PC-3 (cell line): ENCODE data around the gene NUAK1. TPM values are rescaled to one million over a fixed set of nuclear protein-coding genes. Genes with fewer than 3 reads are reported as not detected.

ENCODE experiments used
- ATAC-seq: fragments of 200-7000 bp; cut with Tn5 transposase; 2 replicates; pipeline ENCODE4 v1.9.1; 2020; ENCODE audit warnings: mild to moderate bottlenecking, moderate library complexity
- BruUV-seq: library from RNA; stranded (reverse); fragments of 400-500 nt; replicated peaks from 2 replicates; lab custom pipeline; 2021; lab: Mats Ljungman, UMichigan
- CTCF ChIA-PET: fragments of 300-600 bp; sonication (Branson Sonifier 250); formaldehyde crosslinking; loops from one replicate; lab custom pipeline; 2022; ENCODE audit warnings: antibody characterized with exemption; lab: Charles Lee
- POLR2A ChIA-PET: fragments of 300-600 bp; sonication (Branson Sonifier 250); formaldehyde crosslinking; loops from one replicate; lab custom pipeline; 2022; ENCODE audit warnings: antibody characterized with exemption; ENCODE audit not compliant: unreplicated experiment; lab: Charles Lee
- DNase-seq: peaks from one replicate; pipeline ENCODE4 v3.0.0-alpha.2; 2015
- H2AFZ ChIP-seq: fragments of 300-600 bp; sonication (generic); 2 replicates; pipeline ENCODE4 v1.6.0; 2016; ENCODE audit warnings: antibody characterized with exemption, low read length
- H3F3A ChIP-seq: fragments of 300-600 bp; sonication (generic); one replicate; pipeline ENCODE4 v1.6.0; 2017; ENCODE audit warnings: antibody characterized with exemption, low read length, control low read depth, mild to moderate bottlenecking; ENCODE audit not compliant: unreplicated experiment
- H3K27ac ChIP-seq: fragments of 300-600 bp; sonication (generic); 2 replicates; pipeline ENCODE4 v1.5.1; 2016; ENCODE audit warnings: mild to moderate bottlenecking, low read length
- H3K27me3 ChIP-seq: fragments of 300-600 bp; sonication (generic); 2 replicates; pipeline ENCODE4 v1.6.1; 2016; ENCODE audit warnings: low read length, mixed read lengths
- H3K36me3 ChIP-seq: fragments of 300-600 bp; sonication (generic); 2 replicates; pipeline ENCODE4 v1.6.1; 2016; ENCODE audit warnings: low read depth, mixed run types, low read length, mixed read lengths
- H3K4me1 ChIP-seq: fragments of 300-600 bp; sonication (generic); 2 replicates; pipeline ENCODE4 v1.5.1; 2016; ENCODE audit warnings: low read length; ENCODE audit not compliant: insufficient read depth
- H3K4me2 ChIP-seq: fragments of 300-600 bp; sonication (generic); 2 replicates; pipeline ENCODE4 v1.6.0; 2016; ENCODE audit warnings: low read length
- H3K4me3 ChIP-seq: fragments of 300-600 bp; sonication (generic); 2 replicates; pipeline ENCODE4 v1.5.1; 2016; ENCODE audit warnings: mild to moderate bottlenecking, low read length, mixed read lengths
- H3K79me2 ChIP-seq: fragments of 300-600 bp; sonication (generic); 2 replicates; pipeline ENCODE4 v1.6.1; 2017; ENCODE audit warnings: low read length, mixed read lengths
- H3K9ac ChIP-seq: fragments of 300-600 bp; sonication (generic); 2 replicates; pipeline ENCODE4 v1.6.0; 2016; ENCODE audit warnings: mild to moderate bottlenecking, low read length
- H3K9me2 ChIP-seq: fragments of 300-600 bp; sonication (generic); replicated peaks from 2 replicates; pipeline ENCODE4 v1.6.1; 2016; ENCODE audit warnings: mixed run types, low read length, mixed read lengths
- H3K9me3 ChIP-seq: fragments of 300-600 bp; sonication (generic); 2 replicates; pipeline ENCODE4 v1.6.1; 2016; ENCODE audit warnings: low read length, mixed read lengths
- H4K20me1 ChIP-seq: fragments of 300-600 bp; sonication (generic); 2 replicates; pipeline ENCODE4 v1.6.1; 2016; ENCODE audit warnings: low read length, mixed read lengths
- CTCF ChIP-seq: fragments of 300-600 bp; sonication (generic); conservative IDR thresholded peaks from 2 replicates; pipeline ENCODE4 v1.5.1; 2017; ENCODE audit warnings: antibody characterized with exemption, low read depth, mild to moderate bottlenecking, low read length
- EZH2 ChIP-seq: fragments of 300-600 bp; sonication (generic); IDR thresholded peaks from one replicate; pipeline ENCODE4 v1.6.1; 2017; ENCODE audit warnings: antibody characterized with exemption, mild to moderate bottlenecking, low read length; ENCODE audit not compliant: unreplicated experiment
- EZH2phosphoT487 ChIP-seq: fragments of 300-600 bp; sonication (generic); IDR thresholded peaks from 2 replicates; pipeline ENCODE4 v1.6.1; 2018; ENCODE audit warnings: mild to moderate bottlenecking, antibody characterized with exemption, low read length, borderline replicate concordance
- intact Hi-C: fragments of 100-400 bp; cut with micrococcal nuclease; formaldehyde crosslinking; loops from 2 replicates; pipeline ENCODE4 v1.9.0; 2023
- total RNA-seq: library from RNA; depleted of rRNA; stranded (reverse); fragments of >200 nt; gene quantifications from 2 replicates; pipeline ENCODE4 v1.2.3, GENCODE V29; 2014

Gene NUAK1
- total RNA-seq, 1 experiment from 2014 or later: 9.8 TPM

- Histone ChIP-seq H3K4me2 (no peak overlapping the region), H3K79me2 (no peaks in the 10 kb centered on the region), H4K20me1 (no peaks in the 10 kb centered on the region), H3K27me3 (no peaks in the 10 kb centered on the region), H3K4me1 (peaks cover 12% of the 10 kb centered on the region), H3K4me3 (no peak overlapping the region), H3K9me2 (no peaks in the 10 kb centered on the region), H3K9me3 (no peaks in the 10 kb centered on the region), H3K36me3 (no peaks in the 10 kb centered on the region), H3K9ac (no peak overlapping the region), H3K27ac (no peak overlapping the region), H2AFZ (no peak overlapping the region), H3F3A (no peaks in the 10 kb centered on the region)
- intact Hi-C loops: no loop called here
- ChIA-PET CTCF (no interaction called here), POLR2A (no interaction called here)
- no peak for TF ChIP-seq EZH2phosphoT487
- no peak for TF ChIP-seq EZH2
- TF ChIP-seq CTCF: no peak
- BruUV-seq: no TSS peak
- ATAC-seq: no peak
- DNase-seq: no peak
Observed at GRCh38 chr12:106039242-106039641, 99.5 kb downstream of the NUAK1 start.

GRCh38 chr12:106037524-106038298 is 101.0 kb downstream of the NUAK1 start:
- Histone ChIP-seq H2AFZ (no peak overlapping the region), H3K9me3 (no peaks in the 10 kb centered on the region), H3K9ac (no peak overlapping the region), H3K4me3 (no peak overlapping the region), H3K4me2 (no peak overlapping the region), H3K27me3 (no peaks in the 10 kb centered on the region), H3F3A (no peaks in the 10 kb centered on the region), H3K9me2 (no peaks in the 10 kb centered on the region), H3K36me3 (no peaks in the 10 kb centered on the region), H4K20me1 (no peaks in the 10 kb centered on the region), H3K79me2 (no peaks in the 10 kb centered on the region), H3K27ac (no peak overlapping the region), H3K4me1 (peaks cover 16% of the 10 kb centered on the region)
- no TSS peak for BruUV-seq
- intact Hi-C loops: no loop called here
- DNase-seq (no peak), ATAC-seq (no peak)
- ChIA-PET POLR2A (no interaction called here), CTCF (no interaction called here)
- TF ChIP-seq CTCF (no peak), EZH2phosphoT487 (no peak), EZH2 (no peak)

GRCh38 chr12:106035421-106035820 is 103.3 kb downstream of the NUAK1 start:
- TF ChIP-seq EZH2 (no peak), CTCF (no peak), EZH2phosphoT487 (no peak)
- no peaks in the 10 kb centered on the region for H4K20me1 ChIP-seq
- H3K4me3 ChIP-seq: no peak overlapping the region
- H3K4me2 ChIP-seq: no peak overlapping the region
- no peak overlapping the region for H3K27ac ChIP-seq
- no peaks in the 10 kb centered on the region for H3K79me2 ChIP-seq
- intact Hi-C loops: loop anchor here (1.0 kb wide), 1 partner anchor 101 kb away; no protein-coding TSS in a partner anchor
- BruUV-seq: no TSS peak
- H3K36me3 ChIP-seq: no peaks in the 10 kb centered on the region
- CTCF ChIA-PET: no interaction called here
- ATAC-seq: peak; percentile 48
- H3K9me3 ChIP-seq: no peaks in the 10 kb centered on the region
- H3K4me1 ChIP-seq: peaks cover 28% of the 10 kb centered on the region
- H3K9ac ChIP-seq: no peak overlapping the region
- POLR2A ChIA-PET: no interaction called here
- H3F3A ChIP-seq: no peaks in the 10 kb centered on the region
- DNase-seq: no peak
- H2AFZ ChIP-seq: no peak overlapping the region
- H3K9me2 ChIP-seq: no peaks in the 10 kb centered on the region
- H3K27me3 ChIP-seq: no peaks in the 10 kb centered on the region
